ENCODE measurements around the gene ATP12A.

The ATP12A gene

GRCh38 chr13:24663586-24663985 lies 16.6 kb upstream of the ATP12A start:
- DNase-seq = no peak

- DNase-seq = no peak
Measured at GRCh38 chr13:24664726-24665409, 15.3 kb upstream of the ATP12A start.

- DNase-seq = no peak
Measured at GRCh38 chr13:24668511-24668910, 11.7 kb upstream of the ATP12A start.

- no peak for DNase-seq
Measured at GRCh38 chr13:24668955-24669582, 11.1 kb upstream of the ATP12A start.

- no peak for DNase-seq
Measured at GRCh38 chr13:24670174-24670573, 10.0 kb upstream of the ATP12A start.

- peak; percentile 63 for DNase-seq
Measured at GRCh38 chr13:24670961-24671381, 9.2 kb upstream of the ATP12A start.

GRCh38 chr13:24671386-24672113 lies 8.7 kb upstream of the ATP12A start:
- DNase-seq = peak; percentile 48

- DNase-seq = no peak
Measured at GRCh38 chr13:24672141-24673132, 7.8 kb upstream of the ATP12A start.

GRCh38 chr13:24675806-24676570 lies 4.2 kb upstream of the ATP12A start:
- DNase-seq = no peak

- DNase-seq = peak; percentile 3
Measured at GRCh38 chr13:24678151-24678550, 2.1 kb upstream of the ATP12A start.

- no peak for DNase-seq
Measured at GRCh38 chr13:24679686-24680085, 522 bp upstream of the ATP12A start.

- no peak for DNase-seq
Measured at GRCh38 chr13:24680921-24681604, 855 bp downstream of the ATP12A start.

GRCh38 chr13:24681930-24682329 lies 1.7 kb downstream of the ATP12A start:
- no peak for DNase-seq

- DNase-seq = no peak
Measured at GRCh38 chr13:24682353-24682752, 2.1 kb downstream of the ATP12A start.

- no peak for DNase-seq
Measured at GRCh38 chr13:24683351-24683750, 3.1 kb downstream of the ATP12A start.

GRCh38 chr13:24683838-24684599 lies 3.8 kb downstream of the ATP12A start:
- DNase-seq = peak; percentile 47

- no peak for DNase-seq
Measured at GRCh38 chr13:24684600-24684998, 4.4 kb downstream of the ATP12A start.

- no peak for DNase-seq
Measured at GRCh38 chr13:24685314-24685713, 5.1 kb downstream of the ATP12A start.

GRCh38 chr13:24687611-24688010 lies 7.4 kb downstream of the ATP12A start:
- no peak for DNase-seq

GRCh38 chr13:24688111-24688510 lies 7.9 kb downstream of the ATP12A start:
- no peak for DNase-seq

- no peak for DNase-seq
Measured at GRCh38 chr13:24688950-24689349, 8.7 kb downstream of the ATP12A start.
